Stomach (tissue), 4 donors: ENCODE data around the gene FAM50A.

Experiments
- EP300 ChIP-seq: sonication (generic); formaldehyde crosslinking; IDR thresholded peaks from one replicate; pipeline ENCODE4 v1.6.1; 2017; ENCODE audit warnings: antibody characterized with exemption
- POLR2A ChIP-seq, 4 donors: fragments of 450-650 bp; IDR thresholded peaks; one replicate each; pipeline ENCODE4 v1.6.1; 2016; ENCODE audit warnings: antibody characterized with exemption in 4 of 4, control low read depth in 2 of 4, mild to moderate bottlenecking in 1 of 4, moderate library complexity in 1 of 4
- TF ChIP-seq, protein P1 (sequence below), 7 experiments: fragments of 450-650 bp in 4 of 7; fragments of 200-600 bp in 3 of 7; sonication (generic) in 3 of 7; IDR thresholded peaks; one replicate each; pipeline ENCODE4 v1.5.1; 2016 to 2019; ENCODE audit warnings: antibody characterized with exemption in 7 of 7, control low read depth in 2 of 7, mild to moderate bottlenecking in 1 of 7

DNA sequence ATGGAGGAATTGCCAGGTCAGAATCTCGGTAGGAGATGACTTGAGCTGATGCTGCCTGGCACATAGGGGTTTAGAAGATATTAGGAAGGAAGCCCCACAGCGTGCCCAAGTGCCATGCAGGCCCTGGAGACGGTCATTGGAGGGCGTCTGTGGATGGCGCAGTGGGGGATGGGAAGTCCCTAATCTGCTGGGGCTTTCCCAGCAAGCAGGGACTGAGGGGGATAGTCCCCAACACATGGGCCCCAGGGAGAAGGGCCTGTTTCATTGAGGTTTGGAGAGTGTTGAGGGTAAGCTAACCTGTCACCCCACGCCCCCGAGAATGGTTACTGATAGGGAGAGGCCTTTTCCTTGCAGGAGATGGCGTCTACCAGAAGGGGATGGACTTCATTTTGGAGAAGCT lies 24.8 kb upstream of the FAM50A start:
- TF ChIP-seq POLR2A (IDR thresholded peaks at IDR 0.05) (no peak), EP300 (no peak)
- TF ChIP-seq, protein P1, sequence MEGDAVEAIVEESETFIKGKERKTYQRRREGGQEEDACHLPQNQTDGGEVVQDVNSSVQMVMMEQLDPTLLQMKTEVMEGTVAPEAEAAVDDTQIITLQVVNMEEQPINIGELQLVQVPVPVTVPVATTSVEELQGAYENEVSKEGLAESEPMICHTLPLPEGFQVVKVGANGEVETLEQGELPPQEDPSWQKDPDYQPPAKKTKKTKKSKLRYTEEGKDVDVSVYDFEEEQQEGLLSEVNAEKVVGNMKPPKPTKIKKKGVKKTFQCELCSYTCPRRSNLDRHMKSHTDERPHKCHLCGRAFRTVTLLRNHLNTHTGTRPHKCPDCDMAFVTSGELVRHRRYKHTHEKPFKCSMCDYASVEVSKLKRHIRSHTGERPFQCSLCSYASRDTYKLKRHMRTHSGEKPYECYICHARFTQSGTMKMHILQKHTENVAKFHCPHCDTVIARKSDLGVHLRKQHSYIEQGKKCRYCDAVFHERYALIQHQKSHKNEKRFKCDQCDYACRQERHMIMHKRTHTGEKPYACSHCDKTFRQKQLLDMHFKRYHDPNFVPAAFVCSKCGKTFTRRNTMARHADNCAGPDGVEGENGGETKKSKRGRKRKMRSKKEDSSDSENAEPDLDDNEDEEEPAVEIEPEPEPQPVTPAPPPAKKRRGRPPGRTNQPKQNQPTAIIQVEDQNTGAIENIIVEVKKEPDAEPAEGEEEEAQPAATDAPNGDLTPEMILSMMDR (IDR thresholded peaks at IDR 0.05) = no peak
